ENCODE measurements around the gene CCL18.
"Not testable (repeated sequence)": the region's sequence is repeated elsewhere in the genome, so short reads cannot be mapped to it uniquely, and the experiment has no call there.

CCL18 gene, protein sequence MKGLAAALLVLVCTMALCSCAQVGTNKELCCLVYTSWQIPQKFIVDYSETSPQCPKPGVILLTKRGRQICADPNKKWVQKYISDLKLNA

DNA sequence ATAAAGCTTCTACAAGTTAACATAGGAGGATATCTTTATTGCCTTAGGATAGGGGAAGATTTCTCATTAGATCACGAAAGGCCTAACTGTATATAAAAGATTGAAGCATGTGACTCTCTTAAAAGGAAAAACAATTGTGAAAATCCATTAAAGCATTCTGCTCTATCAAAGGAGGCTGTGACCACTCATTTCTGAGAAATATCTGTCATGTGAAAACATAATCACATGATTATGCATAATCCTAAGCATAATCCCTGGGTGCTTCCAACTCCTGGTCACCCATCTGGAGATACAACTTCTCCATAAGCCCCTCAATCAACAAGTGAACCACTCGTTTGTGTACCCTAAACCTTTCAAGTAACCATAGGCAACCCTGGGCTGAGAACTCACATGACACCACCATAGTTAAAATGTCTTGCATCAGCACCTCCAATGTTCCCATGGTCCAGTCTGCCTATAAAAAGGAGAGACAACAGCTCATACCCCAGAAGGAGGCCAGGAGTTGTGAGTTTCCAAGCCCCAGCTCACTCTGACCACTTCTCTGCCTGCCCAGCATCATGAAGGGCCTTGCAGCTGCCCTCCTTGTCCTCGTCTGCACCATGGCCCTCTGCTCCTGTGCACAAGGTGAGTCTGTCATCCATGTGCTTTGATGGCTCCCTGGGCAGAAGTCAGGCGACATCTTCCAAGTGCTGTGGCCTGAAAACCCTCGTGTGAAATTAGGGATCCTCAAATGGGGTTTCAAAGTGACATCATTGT is at the start of gene CCL18:
Gene CCL18 (plus strand): TSS at position 487 of the 756 bp plus-strand sequence. CDS start 71 bp downstream, at position 558.
- DNase-seq, result no peak

DNA sequence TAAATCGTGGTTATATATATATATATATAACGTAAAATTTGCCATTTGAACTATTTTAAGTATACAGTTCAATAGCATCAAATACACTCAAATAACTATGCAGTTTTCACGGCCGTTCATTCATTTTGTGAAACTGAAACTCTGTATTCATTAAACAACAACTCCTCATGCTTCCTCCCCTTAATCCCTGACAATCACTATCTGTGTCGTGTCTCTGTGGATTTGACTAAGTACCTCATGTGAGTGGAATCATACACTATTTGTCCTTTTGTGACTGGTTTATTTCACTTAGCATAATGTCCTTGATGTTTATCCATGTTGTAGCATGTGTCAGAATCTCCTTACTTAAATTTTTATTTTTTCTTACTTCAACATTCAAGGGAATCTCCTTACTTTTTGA is 49.1 kb upstream of the CCL18 start:
- no peak for DNase-seq

DNA sequence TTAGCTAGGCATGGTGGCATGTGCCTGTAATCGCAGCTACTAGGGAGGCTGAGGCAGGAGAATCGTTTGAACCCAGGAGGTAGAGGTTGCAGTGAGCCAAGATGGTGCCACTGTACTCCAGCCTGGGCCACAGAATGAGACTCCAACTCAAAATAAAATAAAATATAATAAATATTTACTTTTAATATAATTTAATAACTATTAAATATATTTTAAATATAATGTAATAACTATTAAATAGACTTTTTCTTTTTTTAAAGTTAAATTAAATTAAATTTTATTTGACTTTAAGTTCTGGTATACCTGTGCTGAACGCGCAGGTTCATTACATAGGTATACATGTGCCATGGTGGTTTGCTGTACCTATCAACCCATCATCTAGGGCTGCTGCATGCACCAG is 48.2 kb upstream of the CCL18 start:
- DNase-seq, result not testable (repeated sequence)

DNA sequence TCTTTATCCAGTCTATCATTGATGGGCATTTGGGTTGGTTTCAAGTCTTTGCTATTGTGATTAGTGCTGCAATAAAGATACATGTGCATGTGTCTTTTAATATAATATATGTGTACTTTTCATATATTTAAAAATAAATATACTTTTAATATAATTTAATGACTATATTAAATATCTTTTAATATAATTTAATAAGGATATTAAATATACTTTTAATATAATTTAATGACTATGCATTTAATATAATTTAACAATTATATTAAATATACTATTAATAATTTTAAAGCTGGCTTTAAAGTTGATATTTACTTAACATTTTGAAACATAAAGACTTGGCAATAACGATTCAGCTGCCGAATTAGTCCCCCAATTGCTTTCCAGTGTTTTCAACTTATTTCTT is 47.5 kb upstream of the CCL18 start:
- DNase-seq, result no peak

DNA sequence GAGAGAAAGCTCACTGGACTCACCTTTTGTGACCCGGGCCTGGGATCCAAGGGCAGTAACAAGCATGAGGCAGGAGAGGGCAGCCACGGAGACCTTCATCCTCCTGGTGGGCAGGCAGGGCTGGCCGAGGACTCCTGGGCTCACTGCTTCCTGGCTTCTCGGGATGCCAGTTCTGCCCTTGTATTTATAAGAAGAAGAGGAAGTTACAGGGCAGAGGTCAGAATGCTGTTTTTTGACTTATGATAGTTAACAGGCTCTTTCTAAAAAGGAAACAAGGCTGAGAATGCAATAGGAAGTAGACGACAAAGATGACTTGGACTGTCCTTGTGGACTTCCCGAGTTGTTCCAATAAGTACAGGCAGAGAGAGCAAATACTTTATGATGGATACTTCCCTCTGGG is 46.3 kb upstream of the CCL18 start, which contains the start of gene CCL23:
Gene CCL23 (minus strand): TSS at position 174 of the 400 bp plus-strand sequence. CDS start 75 bp downstream, at position 99.
- DNase-seq, result no peak

DNA sequence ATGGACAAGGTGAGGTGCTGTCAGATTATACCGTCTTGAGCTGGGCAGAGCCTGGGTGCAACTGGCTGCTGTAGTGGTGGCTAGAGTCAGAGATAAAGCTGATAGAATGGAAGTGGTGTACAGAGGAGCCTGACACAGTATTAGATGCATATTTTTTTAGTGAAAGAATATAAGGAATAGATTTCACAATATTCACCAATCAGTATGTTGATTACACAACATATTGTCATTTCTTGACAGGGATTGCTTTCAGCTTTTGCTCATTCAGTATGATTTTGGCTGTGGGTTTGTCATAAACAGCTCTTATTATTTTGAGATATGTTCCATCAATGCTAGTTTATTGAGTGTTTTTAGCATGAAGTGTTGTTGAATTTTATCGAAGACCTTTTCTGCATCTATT is 44.6 kb upstream of the CCL18 start:
- DNase-seq, result no peak

DNA sequence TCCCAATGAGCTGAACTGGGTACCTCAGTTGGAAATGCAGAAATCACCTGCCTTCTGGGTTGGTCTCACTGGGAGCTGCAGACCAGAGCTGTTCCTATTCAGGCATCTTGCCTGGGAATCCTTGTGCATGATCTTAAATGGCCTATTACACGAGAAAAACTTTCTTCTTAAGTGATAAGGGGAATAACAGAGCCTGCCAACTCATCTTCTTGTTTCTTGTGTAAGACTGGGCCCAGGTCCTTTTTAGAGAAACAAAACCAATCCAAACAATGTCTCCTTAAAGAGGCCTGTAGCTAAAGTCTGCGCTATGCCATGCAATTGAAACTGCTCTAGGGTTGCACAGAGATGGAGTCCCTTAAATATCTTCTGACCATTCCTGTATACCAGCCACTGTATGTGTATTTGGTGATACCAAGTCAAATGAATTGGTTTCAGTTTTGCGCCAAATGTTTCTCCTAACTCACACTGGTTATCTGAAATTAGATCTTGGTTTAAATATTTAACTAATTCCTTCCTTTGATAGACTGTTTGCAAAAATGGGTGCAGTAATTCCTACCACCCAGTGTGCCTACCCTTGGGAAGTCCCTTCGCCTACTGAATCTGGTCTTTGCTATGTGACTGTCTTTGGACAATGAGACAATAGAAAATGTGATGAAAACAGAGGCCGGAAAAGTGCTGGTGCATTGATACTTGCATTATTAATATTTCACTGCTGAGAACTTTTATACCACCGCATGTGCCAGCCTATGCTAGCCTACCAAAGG is 39.8 kb upstream of the CCL18 start:
- no peak for DNase-seq

DNA sequence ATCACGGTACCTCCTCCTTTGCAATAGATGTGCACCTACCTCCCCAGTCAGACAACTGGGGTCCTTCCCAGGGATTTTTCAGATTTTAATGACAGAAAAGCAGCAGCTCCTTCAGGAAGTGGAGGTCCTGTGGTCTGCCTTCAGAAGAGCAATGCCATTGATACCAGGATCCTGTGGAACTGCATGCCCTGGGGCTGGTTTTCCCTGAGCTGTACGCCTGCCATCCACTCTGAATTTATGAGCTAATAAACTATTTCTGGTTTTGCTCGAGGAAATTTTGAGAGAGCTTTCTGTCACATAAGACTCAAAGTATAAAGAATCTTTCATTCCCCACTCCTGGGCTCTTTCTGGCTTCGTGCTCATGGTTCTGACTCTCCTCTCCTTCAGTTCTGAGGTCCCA is 36.3 kb upstream of the CCL18 start:
- DNase-seq, result no peak

DNA sequence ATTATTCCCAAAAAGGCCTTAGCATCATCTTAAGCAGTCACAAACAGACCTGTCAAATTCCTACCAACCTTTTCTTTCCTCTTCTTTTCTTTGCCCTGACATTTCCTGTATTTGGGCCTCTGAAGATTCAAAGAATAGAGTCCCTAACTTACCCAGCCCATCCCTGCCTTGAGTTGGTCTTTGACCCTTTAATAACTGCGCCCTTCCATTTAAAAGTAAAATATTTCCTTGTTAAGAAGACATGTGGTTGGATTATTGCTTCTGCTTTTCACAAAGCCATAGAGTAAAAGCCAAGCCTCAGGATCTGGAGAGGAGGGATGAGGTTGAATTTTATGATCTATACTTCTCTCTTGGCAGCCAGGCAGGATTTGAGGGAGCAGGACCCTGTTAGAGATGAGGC is 33.1 kb upstream of the CCL18 start:
- no peak for DNase-seq

DNA sequence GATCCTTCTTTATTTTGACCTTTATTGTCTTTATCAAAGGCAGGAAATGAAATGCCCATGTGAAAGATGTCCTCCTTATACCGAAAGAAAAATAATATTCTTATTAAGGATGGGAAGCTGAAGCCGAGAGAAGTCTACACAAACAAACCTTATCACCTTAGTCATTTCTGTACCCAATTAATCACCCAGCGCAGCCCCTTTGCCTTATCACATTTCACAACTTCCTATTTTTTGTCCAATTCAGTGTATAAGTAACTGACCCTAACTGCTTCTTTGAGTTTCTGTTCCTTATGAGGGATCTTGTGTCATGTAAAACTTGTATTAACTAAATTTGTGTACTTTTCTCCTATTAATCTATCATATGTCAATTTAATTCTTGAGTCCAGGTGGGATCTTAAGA is 29.9 kb upstream of the CCL18 start:
- DNase-seq, result no peak

DNA sequence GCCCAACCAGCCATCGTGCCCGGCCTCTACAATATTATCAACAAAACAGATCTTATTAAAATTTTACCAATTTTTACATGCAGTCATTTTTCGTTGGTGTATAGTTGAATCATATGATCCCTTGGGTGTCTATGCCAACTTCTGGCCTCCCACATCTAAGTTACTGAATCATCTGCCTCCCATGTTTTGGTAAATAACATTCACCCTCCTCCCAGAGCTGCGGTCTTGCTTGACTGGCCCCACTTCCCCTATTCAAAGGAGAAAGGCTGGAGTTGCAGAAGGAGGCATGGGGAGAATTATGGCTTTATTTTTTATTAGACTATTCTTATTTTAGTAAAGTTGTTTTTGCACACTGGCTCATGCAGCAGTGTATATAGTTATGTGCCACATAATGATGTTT is 27.8 kb upstream of the CCL18 start:
- DNase-seq, result no peak

DNA sequence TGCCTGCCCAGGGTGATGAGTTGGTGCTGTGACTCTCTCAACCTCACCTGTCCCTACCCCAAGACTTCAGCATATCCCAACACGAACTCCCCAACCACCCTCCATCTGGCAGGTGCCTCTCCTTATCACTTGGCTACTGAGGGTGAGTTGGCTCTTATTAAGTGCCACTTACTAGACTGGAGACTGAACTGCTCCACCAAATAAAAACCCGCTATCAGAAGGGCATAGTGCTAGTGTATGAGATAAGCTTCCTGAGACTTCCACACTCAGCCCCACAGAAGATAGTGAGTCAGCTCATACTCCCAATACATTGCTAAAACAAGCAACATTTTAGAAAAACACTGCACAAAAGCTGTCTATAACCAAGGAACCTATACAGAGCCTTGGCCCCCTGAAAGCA is 16.0 kb upstream of the CCL18 start:
- no peak for DNase-seq

DNA sequence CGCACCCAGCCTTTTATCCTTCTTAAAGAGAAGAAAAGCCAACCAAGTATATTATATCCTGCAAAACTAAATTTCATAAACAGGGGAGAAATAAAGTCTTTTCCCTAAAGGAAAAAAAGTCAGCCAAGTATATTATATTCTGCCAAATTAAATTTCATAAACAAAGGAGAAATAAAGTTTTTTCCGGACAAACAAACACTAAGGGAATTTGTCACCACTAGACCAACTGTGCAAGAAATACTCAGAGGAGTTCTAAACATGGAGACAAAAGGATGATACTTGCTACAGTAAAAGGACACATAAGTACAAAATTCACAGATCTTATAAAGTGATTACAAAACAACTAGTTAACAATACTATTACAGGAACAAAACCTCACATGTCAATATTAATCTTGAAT is 14.4 kb upstream of the CCL18 start:
- no peak for DNase-seq

DNA sequence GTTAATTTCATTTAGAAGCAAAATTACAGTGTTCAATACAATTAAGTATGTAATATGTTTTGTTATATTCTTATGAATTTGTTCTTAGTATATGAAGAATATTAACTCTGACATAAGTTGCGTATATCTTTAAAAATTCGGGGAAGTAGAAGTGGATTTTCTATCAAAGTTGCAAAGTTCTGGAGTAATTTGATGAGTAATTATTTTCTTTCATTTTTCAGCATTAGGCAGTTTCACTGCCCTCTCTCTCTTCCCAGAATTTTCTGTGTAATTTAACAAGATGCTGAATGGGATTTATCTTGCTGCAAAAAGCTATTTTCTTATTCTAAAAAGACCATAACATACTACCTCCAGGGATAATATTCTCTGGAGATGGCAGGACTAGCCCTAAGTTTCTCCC is 8.9 kb upstream of the CCL18 start:
- DNase-seq, result no peak

DNA sequence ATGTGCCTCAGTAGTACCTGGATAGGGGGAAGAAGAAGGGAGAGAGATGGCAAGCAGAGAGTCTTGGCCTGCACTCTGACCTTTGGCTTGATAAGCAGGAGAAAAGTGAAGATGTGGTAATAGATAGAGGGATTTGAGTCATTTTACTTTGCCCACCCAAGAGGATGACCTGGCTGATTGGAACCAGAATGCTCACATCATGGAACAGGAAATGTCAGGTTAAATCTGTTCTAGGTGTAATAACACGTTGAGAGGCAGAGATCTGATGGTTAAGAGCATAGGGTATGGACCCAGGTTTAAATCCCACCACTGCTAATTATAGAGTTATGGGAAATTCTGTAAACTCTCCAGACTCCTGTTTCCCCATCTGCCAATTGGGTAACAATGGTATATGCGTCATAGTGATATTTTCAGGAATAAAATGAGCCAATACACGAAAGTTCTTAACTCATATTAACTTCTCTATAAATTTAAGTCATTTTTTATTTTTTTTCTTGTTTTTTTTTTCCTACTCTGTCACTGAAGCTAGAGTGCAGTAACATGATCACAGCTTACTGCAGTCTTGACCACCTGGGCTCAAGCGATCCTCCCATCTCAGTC is 8.1 kb upstream of the CCL18 start:
- no peak for DNase-seq

DNA sequence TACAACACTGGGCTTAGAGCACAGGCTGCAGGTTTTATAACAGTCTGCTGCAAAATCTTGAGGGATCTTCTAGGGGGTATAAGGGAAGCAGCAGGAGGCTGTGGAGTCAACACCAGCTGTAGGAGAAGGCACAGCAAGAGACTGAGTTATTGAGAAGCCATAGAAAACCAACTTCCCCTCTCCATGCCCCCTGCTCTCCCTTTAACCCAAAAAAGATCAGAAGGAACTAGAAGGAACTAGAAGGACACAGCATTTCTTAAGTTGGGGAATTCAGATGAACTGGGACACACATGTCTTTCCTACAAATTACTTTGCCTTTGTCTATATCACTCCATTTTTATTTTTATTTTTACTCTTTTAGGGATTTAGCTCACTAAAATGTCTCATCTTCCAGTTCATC is 6.2 kb upstream of the CCL18 start:
- no peak for DNase-seq

DNA sequence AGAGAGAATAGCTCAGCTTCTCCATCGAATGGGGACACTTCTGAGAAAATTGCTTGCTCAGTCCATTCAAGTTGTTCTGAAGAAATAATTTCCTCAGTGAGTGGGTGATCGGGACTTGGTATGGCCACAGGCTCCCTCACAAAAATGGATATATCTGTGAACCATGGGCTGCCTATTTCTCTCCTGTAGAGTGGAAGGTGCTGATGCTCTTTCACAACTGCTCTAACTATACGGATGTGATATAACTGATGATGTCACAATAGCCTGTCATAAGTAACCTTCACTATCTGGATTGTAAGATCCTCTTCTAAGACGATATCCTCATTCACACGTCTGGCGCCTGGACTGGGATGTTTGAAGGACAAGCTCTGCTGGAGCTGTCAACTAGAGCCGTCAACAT is 4.7 kb upstream of the CCL18 start:
- DNase-seq, result no peak

DNA sequence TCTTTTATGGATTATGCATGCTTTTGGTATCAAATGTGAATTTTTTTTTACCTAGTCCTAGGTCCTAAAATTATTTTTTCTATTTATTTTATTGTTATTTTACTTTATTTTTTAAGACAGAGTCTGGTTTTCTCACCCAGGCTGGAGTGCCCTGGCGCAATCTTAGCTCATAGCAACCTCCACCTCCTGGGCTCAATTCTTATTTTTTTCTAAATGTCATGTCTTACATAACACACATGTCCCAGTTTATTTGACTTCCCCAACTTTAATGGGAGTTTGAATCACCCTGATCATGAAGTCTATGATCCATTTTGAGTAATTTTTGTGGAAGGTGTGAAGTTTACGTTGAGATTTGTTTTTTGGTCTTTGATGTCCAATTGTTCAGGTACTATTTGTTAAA is 3.3 kb upstream of the CCL18 start:
- DNase-seq, result no peak

DNA sequence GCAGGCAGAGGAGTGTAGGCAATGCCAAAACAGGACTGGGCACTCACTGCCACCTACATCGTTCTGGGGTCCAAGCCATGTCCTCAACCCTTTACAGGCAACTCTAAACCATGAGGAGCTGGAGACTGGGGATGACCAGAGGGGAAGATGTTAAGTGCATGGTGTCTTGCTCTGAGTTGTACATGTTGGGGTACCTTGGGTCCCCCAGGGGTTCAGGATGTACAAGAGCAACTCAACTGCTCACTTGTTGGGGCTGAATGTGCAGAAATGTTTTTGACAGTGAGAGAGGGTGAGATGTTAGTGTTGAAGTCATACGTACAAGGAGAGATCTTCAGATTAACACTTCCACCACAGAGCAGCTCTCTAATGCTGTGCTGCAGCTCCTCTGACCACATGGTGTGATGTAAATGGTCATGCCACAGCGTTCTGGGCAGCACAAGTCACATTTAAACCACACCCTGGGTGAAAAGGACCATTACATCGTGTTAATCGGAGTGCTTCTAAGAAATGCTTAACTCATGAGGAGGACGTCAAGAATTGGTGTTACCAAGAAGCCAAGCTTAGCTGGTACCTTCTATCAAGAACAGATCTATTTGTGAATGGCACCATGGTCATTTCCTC is 2.4 kb downstream of the CCL18 start:
- DNase-seq, result no peak

DNA sequence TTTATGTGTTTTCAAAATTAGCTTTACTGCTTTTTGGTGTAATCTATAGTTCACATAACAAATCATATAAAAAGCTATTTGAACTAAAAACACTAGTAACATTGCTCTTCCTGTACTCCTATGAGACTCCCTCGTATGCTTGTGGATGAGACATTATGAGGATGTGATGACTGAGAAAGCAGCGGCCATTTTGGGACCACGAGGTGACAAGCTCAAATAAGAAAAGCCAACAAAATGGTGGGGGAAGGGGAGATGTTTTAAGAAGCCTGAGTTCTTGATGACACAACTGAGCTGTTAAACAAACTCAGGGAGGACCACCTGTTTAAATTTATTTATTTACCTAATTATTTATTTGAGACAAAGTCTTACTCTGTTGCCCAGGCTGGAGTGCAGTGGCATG is 4.5 kb downstream of the CCL18 start:
- no peak for DNase-seq

DNA sequence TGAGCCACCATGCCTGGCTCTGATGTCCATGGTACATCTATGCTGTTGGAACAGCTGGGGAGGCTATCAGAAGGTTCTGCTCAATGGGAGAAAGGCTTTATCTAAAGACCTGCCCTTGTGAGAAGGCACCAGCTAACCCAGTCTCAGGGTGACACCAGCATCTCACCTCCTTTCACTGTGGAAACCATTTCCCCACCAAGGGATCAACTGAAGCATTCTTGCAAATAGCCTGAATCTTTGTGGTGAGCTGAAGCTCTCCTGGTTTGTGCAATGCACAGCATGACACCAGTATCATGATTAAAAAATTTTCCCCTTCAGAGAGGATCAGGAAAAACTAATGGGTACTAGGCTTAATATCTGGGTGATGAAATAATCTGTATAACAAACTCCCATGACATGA is 5.1 kb downstream of the CCL18 start:
- no peak for DNase-seq

DNA sequence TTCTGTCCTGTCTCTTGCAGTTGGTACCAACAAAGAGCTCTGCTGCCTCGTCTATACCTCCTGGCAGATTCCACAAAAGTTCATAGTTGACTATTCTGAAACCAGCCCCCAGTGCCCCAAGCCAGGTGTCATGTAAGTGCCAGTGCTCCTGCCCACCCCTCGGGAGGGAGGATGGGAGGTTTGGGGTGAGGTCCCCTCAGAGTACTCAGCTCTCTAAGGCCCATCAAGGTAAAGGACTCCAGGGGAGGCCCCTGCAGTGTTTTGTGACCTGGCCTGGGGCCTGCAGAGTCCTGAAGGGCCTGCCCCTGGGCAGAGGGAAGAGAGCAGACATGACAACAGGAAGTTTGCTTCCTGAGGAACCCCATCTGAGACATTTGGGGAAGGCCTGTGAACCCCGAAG is 6.4 kb downstream of the CCL18 start:
- DNase-seq, result no peak

DNA sequence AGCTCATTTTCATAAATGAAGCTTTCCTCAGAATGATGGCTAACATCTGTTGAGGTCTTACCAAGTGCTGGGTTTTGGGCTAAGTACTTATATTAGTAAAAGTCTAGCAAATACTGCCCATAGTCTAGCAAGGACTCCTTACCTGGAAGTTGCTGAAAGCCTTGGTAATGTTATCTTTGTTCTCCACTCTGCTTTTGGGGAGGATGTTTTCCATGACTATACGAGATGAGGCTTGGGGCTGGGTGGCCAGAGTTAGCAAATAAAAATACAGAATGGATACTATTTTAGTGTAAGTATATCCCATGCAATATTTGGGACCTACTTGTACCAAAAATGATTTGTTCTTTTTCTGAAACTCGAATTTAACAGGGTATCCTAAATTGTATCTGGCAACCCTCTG is 7.7 kb downstream of the CCL18 start:
- no peak for DNase-seq

All from NCI-H524 (cell line).